Kidney epithelial cell (primary cell): Measurements from ENCODE around the gene IQCH. TPM values are rescaled to one million over a fixed set of nuclear protein-coding genes. Genes with fewer than 3 reads are reported as not detected.

Experiments
- DNase-seq: peaks from one replicate; pipeline ENCODE4 v3.0.0-alpha.2; 2010; ENCODE audit warnings: low read depth
- H3K27me3 ChIP-seq: 2 replicates; pipeline ENCODE4 v1.6.0; 2011; ENCODE audit warnings: low read length; ENCODE audit not compliant: control insufficient read depth, insufficient read depth
- H3K36me3 ChIP-seq: 2 replicates; pipeline ENCODE4 v1.5.1; 2011; ENCODE audit warnings: low read length; ENCODE audit not compliant: control insufficient read depth, insufficient read depth
- H3K4me3 ChIP-seq: 2 replicates; pipeline ENCODE4 v1.5.1; 2011; ENCODE audit warnings: low read depth, mild to moderate bottlenecking, control low read depth, low read length
- CTCF ChIP-seq: IDR thresholded peaks from 2 replicates; pipeline ENCODE4 v1.5.1; 2011; ENCODE audit warnings: mild to moderate bottlenecking, moderate library complexity, low read length, control low read depth, inconsistent platforms; ENCODE audit not compliant: insufficient read depth, poor library complexity, severe bottlenecking
- total RNA-seq: library from RNA; depleted of rRNA; stranded (reverse); fragments of >200 nt; gene quantifications from 2 replicates; pipeline ENCODE4 v1.2.3, GENCODE V29; 2015

IQCH gene
- total RNA-seq, 1 donor from 2014 or later = 6.3 TPM

DNA sequence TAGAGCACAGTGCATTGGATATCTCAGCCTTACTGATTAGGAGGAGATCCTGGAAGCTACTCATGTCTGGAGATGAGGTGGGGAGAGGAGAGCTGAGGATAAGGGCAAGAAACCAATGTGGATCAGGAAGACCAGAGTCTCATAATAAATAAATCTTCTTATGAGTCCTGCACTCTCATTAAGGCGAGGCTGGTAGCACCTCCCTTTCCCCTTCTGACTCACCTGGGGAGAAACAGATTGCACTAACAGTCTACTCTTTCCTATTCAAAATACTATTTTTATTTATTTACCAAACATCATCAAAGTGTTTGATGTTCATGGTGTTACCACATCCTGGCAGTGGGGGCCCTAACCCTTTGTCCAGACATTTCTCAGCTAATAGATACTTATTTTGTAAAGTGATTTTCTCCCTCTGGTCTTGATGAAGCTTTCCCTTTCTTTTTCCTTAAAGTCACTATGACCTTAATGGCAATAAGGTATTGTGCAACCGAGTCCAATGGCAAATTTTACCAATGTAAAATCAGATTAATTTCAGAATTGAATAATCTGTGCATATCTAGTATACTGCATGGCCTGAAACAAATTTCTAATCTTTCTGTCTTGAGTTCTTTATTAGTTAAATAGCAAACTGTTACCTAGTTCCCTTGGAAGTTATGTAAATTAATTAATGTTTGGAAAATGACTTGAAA lies 81.1 kb downstream of the IQCH start:
- Histone ChIP-seq H3K27me3 (no peaks in the 10 kb centered on the region), H3K36me3 (no peaks in the 10 kb centered on the region), H3K4me3 (no peak overlapping the region)
- DNase-seq = no peak
- no peak for TF ChIP-seq CTCF

DNA sequence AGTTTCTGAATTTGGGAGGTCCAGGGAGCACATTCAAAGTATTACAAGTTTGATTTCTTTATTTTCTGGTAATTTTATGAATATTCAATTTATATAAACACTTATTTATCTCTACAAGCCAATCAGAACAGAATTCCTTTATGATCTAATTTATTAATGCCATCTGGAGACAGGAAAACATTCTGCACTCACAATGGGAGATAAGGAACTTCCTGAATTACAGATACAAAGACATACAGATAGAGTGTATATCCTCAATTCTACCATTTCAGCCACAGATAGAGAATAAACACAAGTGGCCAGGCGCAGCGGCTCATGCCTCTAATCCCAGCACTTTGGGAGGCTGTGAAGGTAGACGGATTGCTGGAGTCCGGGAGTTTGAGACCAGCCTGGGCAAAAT lies 86.0 kb downstream of the IQCH start:
- H3K27me3 ChIP-seq = no peaks in the 10 kb centered on the region
- TF ChIP-seq CTCF = no peak
- no peak overlapping the region for H3K4me3 ChIP-seq
- no peak for DNase-seq
- H3K36me3 ChIP-seq = no peaks in the 10 kb centered on the region

- Histone ChIP-seq H3K4me3 (no peak overlapping the region), H3K27me3 (no peaks in the 10 kb centered on the region), H3K36me3 (no peaks in the 10 kb centered on the region)
- no peak for TF ChIP-seq CTCF
- DNase-seq = no peak
Observed at GRCh38 chr15:67341539-67341938, 87.0 kb downstream of the IQCH start.

GRCh38 chr15:67343206-67343605 lies 88.6 kb downstream of the IQCH start:
- H3K27me3 ChIP-seq = no peaks in the 10 kb centered on the region
- H3K36me3 ChIP-seq = no peaks in the 10 kb centered on the region
- no peak for DNase-seq
- H3K4me3 ChIP-seq = no peak overlapping the region
- no peak for TF ChIP-seq CTCF

DNA sequence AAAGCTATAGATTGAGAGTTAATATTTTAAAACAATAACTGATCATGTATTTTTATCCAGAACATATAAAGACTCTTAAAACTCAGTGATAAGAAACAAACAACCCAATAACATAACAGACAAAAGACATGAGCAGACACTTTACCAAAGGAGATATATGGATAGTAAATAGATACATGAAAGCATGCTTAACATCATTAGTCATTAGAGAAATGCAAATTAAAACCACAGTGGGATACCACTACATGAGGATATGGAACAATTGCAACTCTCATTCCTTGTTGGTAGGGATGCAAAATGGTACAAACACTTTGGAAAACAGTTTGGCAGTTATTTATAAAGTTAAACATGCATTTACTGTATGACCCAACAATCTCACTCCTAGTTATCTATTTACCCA lies 95.0 kb downstream of the IQCH start:
- Histone ChIP-seq H3K36me3 (no peaks in the 10 kb centered on the region), H3K4me3 (no peak overlapping the region), H3K27me3 (no peaks in the 10 kb centered on the region)
- no peak for DNase-seq
- no peak for TF ChIP-seq CTCF

GRCh38 chr15:67350042-67350441 lies 95.5 kb downstream of the IQCH start:
- Histone ChIP-seq H3K36me3 (no peaks in the 10 kb centered on the region), H3K27me3 (no peaks in the 10 kb centered on the region), H3K4me3 (no peak overlapping the region)
- TF ChIP-seq CTCF = no peak
- DNase-seq = no peak
